HG02840 (cell line): ENCODE results near the gene TPRG1.

Source experiments
- ATAC-seq: cut with Tn5 transposase; IDR thresholded peaks from one replicate; pipeline ENCODE4 v1.9.1; 2021; ENCODE audit warnings: mild to moderate bottlenecking, moderate library complexity, moderate number of reproducible peaks; ENCODE audit not compliant: unreplicated experiment, low FRiP score

Gene TPRG1

GRCh38 chr3:189340680-189341460, 169.1 kb downstream of the TPRG1 start:
- ATAC-seq = no peak

GRCh38 chr3:189342811-189343210, 171.0 kb downstream of the TPRG1 start:
- no peak for ATAC-seq

GRCh38 chr3:189344996-189345395, 173.2 kb downstream of the TPRG1 start:
- no peak for ATAC-seq

- ATAC-seq = no peak
Observed at GRCh38 chr3:189349772-189350171, 178.0 kb downstream of the TPRG1 start.

GRCh38 chr3:189353318-189353965, 181.7 kb downstream of the TPRG1 start:
- ATAC-seq = no peak

GRCh38 chr3:189353988-189354889, 182.5 kb downstream of the TPRG1 start:
- ATAC-seq = no peak

- no peak for ATAC-seq
Observed at GRCh38 chr3:189355115-189355480, 183.3 kb downstream of the TPRG1 start.

GRCh38 chr3:189355481-189356201, 183.9 kb downstream of the TPRG1 start:
- ATAC-seq = no peak

- no peak for ATAC-seq
Observed at GRCh38 chr3:189360291-189360690, 188.5 kb downstream of the TPRG1 start.

- no peak for ATAC-seq
Observed at GRCh38 chr3:189361103-189361835, 189.5 kb downstream of the TPRG1 start.

GRCh38 chr3:189363590-189364255, 192.0 kb downstream of the TPRG1 start:
- ATAC-seq = no peak

GRCh38 chr3:189365609-189366564, 194.1 kb downstream of the TPRG1 start:
- no peak for ATAC-seq

GRCh38 chr3:189368384-189368783, 196.6 kb downstream of the TPRG1 start:
- no peak for ATAC-seq

GRCh38 chr3:189369636-189370035, 197.9 kb downstream of the TPRG1 start:
- ATAC-seq = no peak

- no peak for ATAC-seq
Observed at GRCh38 chr3:189372243-189372642, 200.5 kb downstream of the TPRG1 start.
